Thoracic aorta (tissue), 2 donors: ENCODE data around the gene CROT. TPM values are rescaled to one million over a fixed set of nuclear protein-coding genes. Genes with fewer than 3 reads are reported as not detected.
A peak's percentile ranks its signal among the peaks of the same experiment; 100 is the strongest.

Source experiments
- ATAC-seq: fragments of 150-250 bp; one replicate; pipeline ENCODE4 v1.8.0; 2017; ENCODE audit warnings: low read depth; ENCODE audit not compliant: insufficient number of reproducible peaks, low FRiP score
- DNase-seq: peaks from one replicate; pipeline ENCODE4 v3.0.0-alpha.2; 2020; ENCODE audit warnings: low spot score
- H3K27ac ChIP-seq, 2 donors: fragments of 200-600 bp; sonication (generic); 1 replicate in 1 of 2; 2 replicates in 1 of 2; pipeline ENCODE4 v1.5.1; 2016; ENCODE audit warnings: mild to moderate bottlenecking in 2 of 2, moderate library complexity in 2 of 2
- H3K27me3 ChIP-seq: fragments of 200-600 bp; sonication (generic); replicated peaks from 2 replicates; pipeline ENCODE4 v1.6.0; 2016; ENCODE audit warnings: mild to moderate bottlenecking; ENCODE audit not compliant: insufficient read depth
- H3K36me3 ChIP-seq: fragments of 200-600 bp; sonication (generic); one replicate; pipeline ENCODE4 v1.5.1; 2016
- H3K4me1 ChIP-seq, 2 donors: fragments of 200-600 bp; sonication (generic); 1 replicate in 1 of 2; 2 replicates in 1 of 2; pipeline versions ENCODE4 v1.5.1 to v1.6.0; 2016; ENCODE audit warnings: low read depth in 2 of 2, mild to moderate bottlenecking in 1 of 2; ENCODE audit not compliant: control insufficient read depth in 1 of 2
- H3K4me3 ChIP-seq: fragments of 200-600 bp; sonication (generic); 2 replicates; pipeline ENCODE4 v1.5.1; 2016; ENCODE audit warnings: mild to moderate bottlenecking
- H3K9me3 ChIP-seq: fragments of 200-600 bp; sonication (generic); 2 replicates; pipeline ENCODE4 v1.5.1; 2016
- total RNA-seq, 2 donors: library from RNA; depleted of rRNA; stranded (reverse); fragments of >200 nt; gene quantifications; one replicate each; pipeline versions ENCODE4 v1.1.0 to v1.2.3, GENCODE V29; 2016
- TF ChIP-seq, protein P1 (sequence below): fragments of 200-600 bp; sonication (generic); IDR thresholded peaks from one replicate; pipeline ENCODE4 v1.5.1; 2019; ENCODE audit warnings: antibody characterized with exemption

CROT gene
- total RNA-seq, 2 donors from 2014 or later: 11.3 to 16.7 TPM

DNA sequence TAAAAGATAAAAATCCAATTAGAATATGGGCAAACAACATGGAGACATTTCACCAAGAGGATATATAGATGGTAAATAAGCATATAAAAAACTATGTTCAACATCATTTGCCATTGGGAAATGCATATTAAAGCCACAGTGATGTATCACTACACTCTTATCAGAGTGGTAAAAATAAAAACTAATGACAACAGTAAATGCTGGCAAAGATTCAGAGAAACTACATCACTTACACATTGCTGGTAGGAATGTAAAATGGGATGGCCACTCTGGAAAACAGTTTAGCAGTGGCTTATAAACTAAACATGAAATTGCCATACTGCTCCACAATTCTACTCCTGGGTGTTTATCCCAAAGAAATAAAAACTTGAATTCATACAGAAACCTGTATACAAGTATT lies 59.2 kb downstream of the CROT start:
- TF ChIP-seq, protein P1, sequence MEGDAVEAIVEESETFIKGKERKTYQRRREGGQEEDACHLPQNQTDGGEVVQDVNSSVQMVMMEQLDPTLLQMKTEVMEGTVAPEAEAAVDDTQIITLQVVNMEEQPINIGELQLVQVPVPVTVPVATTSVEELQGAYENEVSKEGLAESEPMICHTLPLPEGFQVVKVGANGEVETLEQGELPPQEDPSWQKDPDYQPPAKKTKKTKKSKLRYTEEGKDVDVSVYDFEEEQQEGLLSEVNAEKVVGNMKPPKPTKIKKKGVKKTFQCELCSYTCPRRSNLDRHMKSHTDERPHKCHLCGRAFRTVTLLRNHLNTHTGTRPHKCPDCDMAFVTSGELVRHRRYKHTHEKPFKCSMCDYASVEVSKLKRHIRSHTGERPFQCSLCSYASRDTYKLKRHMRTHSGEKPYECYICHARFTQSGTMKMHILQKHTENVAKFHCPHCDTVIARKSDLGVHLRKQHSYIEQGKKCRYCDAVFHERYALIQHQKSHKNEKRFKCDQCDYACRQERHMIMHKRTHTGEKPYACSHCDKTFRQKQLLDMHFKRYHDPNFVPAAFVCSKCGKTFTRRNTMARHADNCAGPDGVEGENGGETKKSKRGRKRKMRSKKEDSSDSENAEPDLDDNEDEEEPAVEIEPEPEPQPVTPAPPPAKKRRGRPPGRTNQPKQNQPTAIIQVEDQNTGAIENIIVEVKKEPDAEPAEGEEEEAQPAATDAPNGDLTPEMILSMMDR: no peak
- no peak overlapping the region for H3K27ac ChIP-seq
- no peaks in the 10 kb centered on the region for H3K9me3 ChIP-seq
- H3K27me3 ChIP-seq: no peaks in the 10 kb centered on the region
- ATAC-seq: no peak
- no peak for DNase-seq
- H3K36me3 ChIP-seq: no peaks in the 10 kb centered on the region
- no peak overlapping the region for H3K4me3 ChIP-seq
- H3K4me1 ChIP-seq: no peaks in the 10 kb centered on the region

DNA sequence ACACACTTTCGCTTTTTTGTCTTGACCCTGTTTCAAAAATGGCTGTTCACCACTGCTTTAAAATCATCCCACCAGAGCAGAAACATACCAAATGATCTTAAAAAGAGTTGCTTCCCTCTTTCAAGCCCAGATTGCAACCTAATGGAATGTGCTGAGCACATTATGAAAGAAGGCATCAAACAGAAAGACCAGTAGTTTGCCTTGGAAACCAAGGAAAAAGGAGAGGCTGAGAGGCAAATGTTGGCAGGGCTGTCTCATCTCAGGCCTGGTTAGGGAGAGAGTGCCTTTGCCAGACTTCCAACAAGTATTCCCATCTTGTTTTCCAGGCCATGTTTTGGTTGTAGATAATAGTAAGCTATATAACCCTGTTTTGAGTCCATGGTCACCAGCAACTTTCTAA lies 65.7 kb downstream of the CROT start:
- Histone ChIP-seq H3K4me1 (peaks cover 12 to 41% of the 10 kb centered on the region in 2 donors), H3K27me3 (no peaks in the 10 kb centered on the region), H3K36me3 (no peaks in the 10 kb centered on the region), H3K9me3 (no peaks in the 10 kb centered on the region), H3K4me3 (peak overlapping the region; percentile 46), H3K27ac (peak overlapping the region; percentile 72 to 83)
- TF ChIP-seq, protein P1: no peak
- no peak for ATAC-seq
- DNase-seq: no peak

DNA sequence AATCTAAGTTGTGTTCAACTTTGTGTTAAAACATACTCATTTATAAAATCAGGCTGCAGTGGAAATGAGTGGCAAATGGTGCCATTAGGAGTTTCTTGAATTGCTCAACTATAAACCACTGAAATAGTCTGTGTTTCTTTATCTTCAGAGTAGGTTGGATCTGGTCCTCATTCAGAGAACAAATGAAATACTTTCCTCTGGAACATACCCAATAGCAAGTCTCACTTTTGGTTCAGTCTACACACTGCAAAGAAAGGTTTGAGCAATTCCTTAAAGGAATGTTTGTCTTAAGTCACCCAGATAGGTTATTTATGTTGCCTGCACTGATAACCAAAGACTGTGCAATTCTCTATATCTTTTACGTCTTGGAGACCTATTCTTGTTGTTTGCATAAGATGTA lies 67.6 kb downstream of the CROT start:
- no peaks in the 10 kb centered on the region for H3K9me3 ChIP-seq
- TF ChIP-seq, protein P1: no peak

DNA sequence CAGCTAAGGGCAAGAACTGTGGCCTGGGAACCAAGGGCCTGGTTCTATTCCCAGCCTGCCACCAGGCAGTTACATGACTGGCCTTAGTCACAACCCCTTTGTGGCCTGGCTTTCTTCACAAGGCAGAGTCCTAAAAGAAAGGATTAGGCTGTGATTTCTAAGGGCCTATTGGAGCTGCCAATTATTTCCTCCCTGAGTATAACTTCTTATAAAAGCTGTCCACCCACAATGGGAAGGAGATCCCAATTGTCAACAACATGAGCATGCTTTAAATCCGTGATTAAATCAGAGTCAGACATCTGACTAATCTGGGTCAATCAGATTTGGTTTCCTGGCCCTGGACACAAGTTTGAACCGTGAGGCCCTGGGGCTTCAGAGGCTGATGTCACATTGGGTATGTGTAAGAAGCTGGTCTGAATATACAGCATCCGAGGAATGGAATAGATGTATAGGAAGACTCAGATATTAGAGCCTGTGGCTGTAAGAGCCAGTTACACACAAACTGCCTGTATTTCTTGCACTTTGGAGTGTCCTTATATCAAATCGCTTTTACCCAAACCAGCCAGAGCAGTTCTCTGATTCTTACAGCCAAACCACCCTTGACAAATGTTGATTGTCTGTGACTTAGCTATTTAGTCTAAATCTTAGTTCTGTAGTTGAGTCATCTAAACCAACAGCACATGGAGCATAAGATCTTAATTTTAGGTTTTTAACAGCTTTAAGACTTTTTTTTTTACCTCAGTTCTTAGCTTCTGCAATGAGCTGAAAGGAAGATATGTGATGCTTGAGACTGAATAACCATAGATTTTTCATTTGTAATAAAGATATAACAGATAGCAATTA lies 68.7 kb downstream of the CROT start:
- peak overlapping the region; percentile 48 to 63 for H3K27ac ChIP-seq
- no peak overlapping the region for H3K4me3 ChIP-seq
- TF ChIP-seq, protein P1: no peak
- peaks cover 12 to 41% of the 10 kb centered on the region in 2 donors for H3K4me1 ChIP-seq
- no peaks in the 10 kb centered on the region for H3K9me3 ChIP-seq
- H3K36me3 ChIP-seq: no peaks in the 10 kb centered on the region
- no peaks in the 10 kb centered on the region for H3K27me3 ChIP-seq
- DNase-seq: no peak
- ATAC-seq: no peak

More for the DNA sequence above, 67.6 kb downstream of the CROT start:
- peaks cover 12 to 41% of the 10 kb centered on the region in 2 donors for H3K4me1 ChIP-seq
- ATAC-seq: no peak
- H3K36me3 ChIP-seq: no peaks in the 10 kb centered on the region
- H3K27me3 ChIP-seq: no peaks in the 10 kb centered on the region
- H3K4me3 ChIP-seq: no peak overlapping the region
- no peak for DNase-seq
- peak overlapping the region in 1 of 2 donors; percentile 63 for H3K27ac ChIP-seq

DNA sequence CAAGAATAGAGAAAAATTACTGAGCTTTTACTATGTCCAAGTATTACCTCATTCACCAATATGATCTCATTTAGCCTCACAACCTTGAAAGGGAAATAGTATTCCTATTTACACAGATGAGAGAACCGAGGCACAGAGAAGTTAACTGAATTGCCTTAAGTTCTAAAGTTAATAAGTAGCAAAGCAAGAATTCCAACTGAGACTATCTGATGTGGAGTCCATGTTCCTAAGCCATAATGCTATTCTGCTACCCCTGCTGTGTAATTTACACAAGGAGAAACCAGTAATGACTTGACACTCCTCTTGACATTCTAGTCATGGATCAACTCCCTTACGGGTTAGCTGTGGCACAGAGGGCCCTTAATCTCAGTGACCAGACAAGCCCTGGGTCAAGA lies 69.3 kb downstream of the CROT start:
- DNase-seq (no peak), ATAC-seq (no peak)
- Histone ChIP-seq H3K27ac (peak overlapping the region in 1 of 2 donors; percentile 63), H3K27me3 (no peaks in the 10 kb centered on the region), H3K4me1 (peaks cover 12 to 41% of the 10 kb centered on the region in 2 donors), H3K4me3 (no peak overlapping the region), H3K9me3 (no peaks in the 10 kb centered on the region), H3K36me3 (no peaks in the 10 kb centered on the region)
- TF ChIP-seq, protein P1: no peak
